H1 (cell line): Measurements from ENCODE around the gene SBK1. TPM values are rescaled to one million over a fixed set of nuclear protein-coding genes. Genes with fewer than 3 reads are reported as not detected.
"Not testable (repeated sequence)": the region's sequence is repeated elsewhere in the genome, so short reads cannot be mapped to it uniquely, and the experiment has no call there.

ENCODE experiments used
- CTCF ChIA-PET: fragments of 300-600 bp; sonication (Branson Sonifier 250); formaldehyde crosslinking; loops from one replicate; lab custom pipeline; 2021; ENCODE audit not compliant: partially characterized antibody; lab: Charles Lee
- POLR2A ChIA-PET: fragments of 300-600 bp; sonication (Branson Sonifier 250); formaldehyde crosslinking; loops from one replicate; lab custom pipeline; 2021; ENCODE audit warnings: inconsistent platforms; ENCODE audit not compliant: partially characterized antibody; lab: Charles Lee
- DNase-seq, 2 experiments: peaks; one replicate each; pipeline versions ENCODE4 v3.0.0 to v3.0.0-alpha.2; 2010 to 2022; ENCODE audit warnings: low spot score in 2 of 2, low read depth in 1 of 2, mixed read lengths in 1 of 2
- FAIRE-seq: peaks from 2 replicates; lab custom pipeline; 2011; peaks lifted over from hg19 to GRCh38; lab: Jason Lieb, UNC
- H2AFZ ChIP-seq: 2 replicates; pipeline ENCODE4 v1.8.1; 2012; ENCODE audit warnings: low read length, inconsistent platforms
- H2AK5ac ChIP-seq: 2 replicates; pipeline ENCODE4 v1.6.1; 2013; ENCODE audit warnings: low read depth, low read length
- H2BK120ac ChIP-seq: replicated peaks from 2 replicates; pipeline ENCODE3; 2013; ENCODE audit warnings: low read depth, low read length, inconsistent platforms
- H2BK12ac ChIP-seq: 2 replicates; pipeline ENCODE4 v1.6.1; 2013; ENCODE audit warnings: low read depth, low read length
- H2BK15ac ChIP-seq: 2 replicates; pipeline ENCODE4 v1.6.1; 2013; ENCODE audit warnings: low read length
- H2BK20ac ChIP-seq: 2 replicates; pipeline ENCODE4 v1.6.1; 2013; ENCODE audit warnings: low read length
- H2BK5ac ChIP-seq: 2 replicates; pipeline ENCODE4 v1.6.1; 2013; ENCODE audit warnings: low read depth, low read length
- H3K14ac ChIP-seq: 2 replicates; pipeline ENCODE4 v1.6.1; 2013; ENCODE audit warnings: inconsistent platforms; ENCODE audit not compliant: insufficient read length
- H3K18ac ChIP-seq: 2 replicates; pipeline ENCODE4 v1.6.1; 2013; ENCODE audit warnings: low read length; ENCODE audit errors: extremely low read depth
- H3K23ac ChIP-seq: 2 replicates; pipeline ENCODE4 v1.6.1; 2013; ENCODE audit warnings: inconsistent platforms; ENCODE audit not compliant: insufficient read length
- H3K23me2 ChIP-seq: 2 replicates; pipeline ENCODE4 v1.6.1; 2013; ENCODE audit warnings: low read depth, low read length
- H3K27ac ChIP-seq: 2 replicates; pipeline ENCODE4 v1.6.1; 2011; ENCODE audit warnings: low read depth, low read length, inconsistent platforms
- H3K27me3 ChIP-seq, 4 experiments: replicated peaks in 1 of 4; 1 replicate in 1 of 4; 2 replicates in 3 of 4; pipeline versions ENCODE4 v1.6.1 to v1.8.1; 2011 to 2013; ENCODE audit warnings: low read length in 3 of 4, mild to moderate bottlenecking in 3 of 4, inconsistent platforms in 2 of 4, mixed read lengths in 2 of 4, moderate library complexity in 1 of 4; ENCODE audit not compliant: control insufficient read depth in 3 of 4, insufficient read depth in 3 of 4; ENCODE audit errors: extremely low read depth in 1 of 4
- H3K36me3 ChIP-seq, 4 experiments: 2 replicates each; pipeline versions ENCODE4 v1.6.1 to v1.8.1; 2011 to 2013; ENCODE audit warnings: mild to moderate bottlenecking in 4 of 4, low read length in 3 of 4, moderate library complexity in 2 of 4, control low read depth in 1 of 4, inconsistent platforms in 1 of 4; ENCODE audit not compliant: insufficient read depth in 4 of 4, control insufficient read depth in 2 of 4
- H3K4ac ChIP-seq: replicated peaks from 2 replicates; pipeline ENCODE3; 2013; ENCODE audit warnings: low read length, low read depth, mixed read lengths, inconsistent platforms; ENCODE audit not compliant: insufficient read length
- H3K4me1 ChIP-seq, 4 experiments: replicated peaks in 1 of 4; 1 replicate in 1 of 4; 2 replicates in 3 of 4; pipeline versions ENCODE4 v1.6.1 to v1.8.1; 2011 to 2013; ENCODE audit warnings: low read length in 3 of 4, inconsistent platforms in 2 of 4, mixed read lengths in 1 of 4; ENCODE audit not compliant: insufficient read depth in 4 of 4, control insufficient read depth in 3 of 4
- H3K4me2 ChIP-seq, 2 experiments: 2 replicates each; pipeline versions ENCODE4 v1.6.1 to v1.8.1; 2011 to 2013; ENCODE audit warnings: low read depth in 2 of 2, low read length in 2 of 2, control low read depth in 1 of 2, inconsistent platforms in 1 of 2, mild to moderate bottlenecking in 1 of 2; ENCODE audit not compliant: insufficient read depth in 1 of 2
- H3K4me3 ChIP-seq, 4 experiments: fragments of 200-600, 300-600 bp in 1 of 4; sonication (generic), shearing (Covaris generic), sonication (Bioruptor Twin) in 1 of 4; 2 replicates each; pipeline versions ENCODE4 v1.5.1 to v1.8.1; 2011 to 2016; ENCODE audit warnings: low read length in 4 of 4, low read depth in 3 of 4, control low read depth in 2 of 4, inconsistent platforms in 2 of 4, mild to moderate bottlenecking in 2 of 4, mixed read lengths in 1 of 4, moderate library complexity in 1 of 4; ENCODE audit not compliant: insufficient read depth in 2 of 4; ENCODE audit errors: extremely low read depth in 1 of 4
- H3K56ac ChIP-seq: replicated peaks from 2 replicates; pipeline ENCODE3; 2013; ENCODE audit warnings: low read depth, mild to moderate bottlenecking, mixed read lengths, low read length, inconsistent platforms; ENCODE audit not compliant: insufficient read length
- H3K79me1 ChIP-seq: 2 replicates; pipeline ENCODE4 v1.6.1; 2013; ENCODE audit warnings: low read depth, low read length, control low read depth
- H3K79me2 ChIP-seq, 2 experiments: 2 replicates each; pipeline versions ENCODE4 v1.6.1 to v1.8.1; 2012 to 2013; ENCODE audit warnings: low read length in 2 of 2, mild to moderate bottlenecking in 2 of 2, inconsistent platforms in 1 of 2; ENCODE audit not compliant: insufficient read depth in 2 of 2, control insufficient read depth in 1 of 2
- H3K9ac ChIP-seq, 4 experiments: replicated peaks in 1 of 4; 1 replicate in 1 of 4; 2 replicates in 3 of 4; pipeline versions ENCODE4 v1.6.1 to v1.8.1; 2011 to 2013; ENCODE audit warnings: low read depth in 3 of 4, low read length in 3 of 4, control low read depth in 2 of 4, mild to moderate bottlenecking in 2 of 4, moderate library complexity in 2 of 4, inconsistent platforms in 1 of 4; ENCODE audit errors: extremely low read depth in 1 of 4
- H3K9me3 ChIP-seq, 2 experiments: 2 replicates each; pipeline versions ENCODE4 v1.6.1 to v1.8.1; 2012 to 2013; ENCODE audit warnings: mild to moderate bottlenecking in 2 of 2, moderate library complexity in 2 of 2, control low read depth in 1 of 2, inconsistent platforms in 1 of 2, low read depth in 1 of 2, low read length in 1 of 2, mixed read lengths in 1 of 2; ENCODE audit not compliant: insufficient read depth in 2 of 2
- H4K20me1 ChIP-seq, 2 experiments: replicated peaks in 1 of 2; 2 replicates each; pipeline versions ENCODE3 to v1.8.1; 2011 to 2013; ENCODE audit warnings: inconsistent platforms in 2 of 2, low read length in 2 of 2, mild to moderate bottlenecking in 1 of 2; ENCODE audit not compliant: insufficient read depth in 2 of 2, control insufficient read depth in 1 of 2
- H4K5ac ChIP-seq: 2 replicates; pipeline ENCODE4 v1.6.1; 2013; ENCODE audit warnings: low read length, low read depth, mixed read lengths, inconsistent platforms; ENCODE audit not compliant: insufficient read length
- H4K8ac ChIP-seq: 2 replicates; pipeline ENCODE4 v1.8.0; 2013; ENCODE audit warnings: mild to moderate bottlenecking, moderate library complexity, low read length, inconsistent platforms; ENCODE audit not compliant: insufficient read depth; ENCODE audit errors: extremely low read depth
- H4K91ac ChIP-seq: replicated peaks from 2 replicates; pipeline ENCODE3; 2013; ENCODE audit warnings: low read length, mixed read lengths, inconsistent platforms; ENCODE audit not compliant: insufficient read length
- WGBS, 2 experiments: shearing (Covaris generic) in 1 of 2; methylation state at CpG; one replicate each; pipeline versions ENCODE4 v1.1.6 to v1.1.7; 2013 to 2015; ENCODE audit warnings: low lambda C conversion rate in 2 of 2, mixed read lengths in 2 of 2, inconsistent platforms in 1 of 2, low coverage in 1 of 2, missing lambda C conversion rate in 1 of 2; ENCODE audit not compliant: insufficient replicate concordance in 2 of 2, insufficient coverage in 1 of 2, insufficient read length in 1 of 2; ENCODE audit errors: extremely low coverage in 1 of 2, missing lambda C conversion rate in 1 of 2; 5-methylcytosine and 5-hydroxymethylcytosine counted together
- polyA plus RNA-seq, 7 experiments: library from polyadenylated mRNA; depleted of rRNA in 3 of 7; stranded (reverse) in 5 of 7; unstranded in 2 of 7; fragments of >200 nt in 5 of 7; fragments of 200-250 nt in 2 of 7; gene quantifications; 1 replicate in 5 of 7; 2 replicates in 1 of 7; 4 replicates in 1 of 7; pipeline versions ENCODE4 v1.2.1 to v1.2.3, GENCODE V29; 2011 to 2013; ENCODE audit warnings: missing spikeins in 2 of 7, mixed read lengths in 2 of 7
- total RNA-seq: library from RNA; stranded (reverse); fragmentation: NEBNext Ultra II Directional; extraction: Animal tissue kit (Norgen Biotek cat#: 25700); gene quantifications from 2 replicates; pipeline ENCODE4 v1.2.1, GENCODE V29; 2021

SBK1 gene
- total and polyA plus RNA-seq, 2 of the 8 experiments (the other 6 are each of a cell fraction or from before 2014, with no cell fraction given): 18.2 to 73.9 TPM

DNA sequence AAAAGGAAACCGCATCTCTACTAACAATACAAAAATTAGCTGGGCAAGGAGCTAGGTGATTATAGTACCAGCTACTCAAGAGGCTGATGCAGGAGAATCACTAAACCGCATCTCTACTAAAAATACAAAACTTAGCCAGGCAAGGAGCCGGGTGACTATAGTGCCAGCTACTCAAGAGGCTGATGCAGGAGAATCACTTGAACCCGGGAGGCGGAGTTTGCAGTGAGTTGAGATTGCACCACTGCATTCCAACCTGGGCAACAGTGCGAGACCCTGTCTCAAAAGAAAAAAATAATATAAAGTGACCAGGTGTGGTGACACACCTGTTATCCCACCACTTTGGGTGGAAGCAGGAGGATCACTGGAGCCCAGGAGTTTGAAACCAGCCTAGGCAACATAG lies 45.9 kb downstream of the SBK1 start:
- POLR2A ChIA-PET, H4K8ac ChIP-seq, H3K14ac ChIP-seq, CTCF ChIA-PET, H3K56ac ChIP-seq, H3K79me1 ChIP-seq, H3K36me3 ChIP-seq, H3K4ac ChIP-seq, H3K79me2 ChIP-seq, H2BK15ac ChIP-seq, H4K91ac ChIP-seq, H4K5ac ChIP-seq, H2BK120ac ChIP-seq, H3K18ac ChIP-seq, H3K27ac ChIP-seq, H3K9ac ChIP-seq, FAIRE-seq, H3K4me2 ChIP-seq, H3K23me2 ChIP-seq, H2BK20ac ChIP-seq, H3K23ac ChIP-seq, H2BK5ac ChIP-seq, H2AK5ac ChIP-seq, H3K4me1 ChIP-seq, DNase-seq, H3K9me3 ChIP-seq, H3K4me3 ChIP-seq, H2BK12ac ChIP-seq, H2AFZ ChIP-seq, H3K27me3 ChIP-seq, H4K20me1 ChIP-seq: not testable (repeated sequence)
- 92% methylated on average over 4 of the region's 6 CpGs; no CpG with 5 or more reads in 1 of the 2 experiments for WGBS, 2 experiments

DNA sequence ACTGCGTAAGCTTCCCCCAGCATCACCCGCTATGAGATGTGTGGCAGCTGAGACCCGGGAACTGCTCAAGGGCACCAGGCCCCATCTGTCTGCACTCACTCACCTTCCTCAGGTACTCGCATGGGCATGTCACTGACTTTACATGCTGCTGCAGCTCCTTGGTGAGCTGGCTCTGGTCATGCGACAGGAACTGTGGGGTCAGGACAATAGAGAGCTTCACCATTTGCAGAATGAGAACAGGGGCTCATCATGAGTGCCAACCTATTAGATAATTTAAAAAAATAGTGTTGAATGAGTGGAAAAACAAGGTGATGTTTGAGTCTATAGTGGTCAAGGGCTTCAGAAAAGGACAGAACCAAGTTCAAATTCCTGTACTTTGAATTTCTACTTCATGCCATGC lies 70.3 kb downstream of the SBK1 start:
- H3K23me2 ChIP-seq: not testable (repeated sequence)

More for the DNA sequence above, 70.3 kb downstream of the SBK1 start:
- H3K14ac ChIP-seq, H2AK5ac ChIP-seq, H4K20me1 ChIP-seq, POLR2A ChIA-PET, H3K23ac ChIP-seq, H2BK120ac ChIP-seq, H4K5ac ChIP-seq, H3K4ac ChIP-seq, H2BK5ac ChIP-seq, H2BK12ac ChIP-seq, H3K18ac ChIP-seq, H3K9me3 ChIP-seq, H3K36me3 ChIP-seq, H3K27ac ChIP-seq, H3K4me3 ChIP-seq, H3K4me2 ChIP-seq, H4K91ac ChIP-seq, H2BK20ac ChIP-seq, H3K79me1 ChIP-seq, DNase-seq, H2AFZ ChIP-seq, H3K79me2 ChIP-seq, H3K9ac ChIP-seq, H3K4me1 ChIP-seq, H3K56ac ChIP-seq, FAIRE-seq, H3K27me3 ChIP-seq, CTCF ChIA-PET, H4K8ac ChIP-seq, H2BK15ac ChIP-seq: not testable (repeated sequence)
- WGBS, 2 experiments: 88% methylated on average over 2 of the region's 5 CpGs; no CpG with 5 or more reads in 1 of the 2 experiments
